SK-N-MC (cell line): ENCODE measurements around the gene RAB11FIP5.

ENCODE experiments used
- DNase-seq: peaks from one replicate; pipeline ENCODE4 v3.0.0-alpha.2; 2011; ENCODE audit warnings: low read depth, low spot score
- H3K27ac ChIP-seq: fragments of 200-600 bp; sonication (generic); 2 replicates; pipeline ENCODE4 v1.5.1; 2016; ENCODE audit warnings: mixed run types
- H3K36me3 ChIP-seq: fragments of 200-600 bp; sonication (generic); 2 replicates; pipeline ENCODE4 v1.6.1; 2017; ENCODE audit warnings: antibody characterized with exemption, low read length, mixed read lengths; ENCODE audit not compliant: insufficient read depth
- H3K4me3 ChIP-seq: fragments of 200-600 bp; sonication (generic); 2 replicates; pipeline ENCODE4 v1.5.1; 2016
- H3K9ac ChIP-seq: fragments of 200-600 bp; sonication (generic); 2 replicates; pipeline ENCODE4 v1.8.0; 2017; ENCODE audit warnings: mixed run types, mixed read lengths; ENCODE audit not compliant: insufficient read length
- H3K9me3 ChIP-seq: fragments of 200-600 bp; sonication (generic); 2 replicates; pipeline ENCODE4 v1.6.1; 2017; ENCODE audit warnings: low read depth, mild to moderate bottlenecking, antibody characterized with exemption, low read length, moderate library complexity, mixed read lengths
- EZH2 ChIP-seq: fragments of 200-600 bp; sonication (generic); IDR thresholded peaks from one replicate; pipeline ENCODE4 v1.6.1; 2017; ENCODE audit warnings: antibody characterized with exemption
- FOXP2 ChIP-seq: optimal IDR thresholded peaks from 2 replicates; pipeline ENCODE3; 2011; ENCODE audit warnings: mild to moderate bottlenecking, moderate library complexity; ENCODE audit not compliant: insufficient read depth; ENCODE audit errors: extremely low read length, control extremely low read depth
- POLR2AphosphoS5 ChIP-seq: IDR thresholded peaks from 2 replicates; pipeline ENCODE4 v1.6.1; 2012; ENCODE audit warnings: mild to moderate bottlenecking, low read depth, low read length, borderline replicate concordance

Gene RAB11FIP5

GRCh38 chr2:73035899-73036711, 76.6 kb downstream of the RAB11FIP5 start:
- TF ChIP-seq FOXP2 (no peak), POLR2AphosphoS5 (no peak), EZH2 (no peak)
- Histone ChIP-seq H3K27ac (no peak overlapping the region), H3K9ac (no peak overlapping the region)

GRCh38 chr2:73034661-73035375, 77.9 kb downstream of the RAB11FIP5 start:
- Histone ChIP-seq H3K36me3 (no peaks in the 10 kb centered on the region), H3K4me3 (no peak overlapping the region), H3K27ac (no peak overlapping the region), H3K9me3 (no peaks in the 10 kb centered on the region), H3K9ac (no peak overlapping the region)
- TF ChIP-seq EZH2: no peak
- no peak for DNase-seq

More at GRCh38 chr2:73035899-73036711, 76.6 kb downstream of the RAB11FIP5 start:
- H3K36me3 ChIP-seq: no peaks in the 10 kb centered on the region
- no peaks in the 10 kb centered on the region for H3K9me3 ChIP-seq
- DNase-seq: no peak
- H3K4me3 ChIP-seq: no peak overlapping the region

- no peak overlapping the region for H3K9ac ChIP-seq
- H3K27ac ChIP-seq: no peak overlapping the region
- TF ChIP-seq FOXP2 (no peak), POLR2AphosphoS5 (no peak), EZH2 (no peak)
- H3K36me3 ChIP-seq: no peaks in the 10 kb centered on the region
- no peak for DNase-seq
- H3K9me3 ChIP-seq: no peaks in the 10 kb centered on the region
- H3K4me3 ChIP-seq: no peak overlapping the region
Measured at GRCh38 chr2:73033766-73034381, 78.9 kb downstream of the RAB11FIP5 start.

GRCh38 chr2:73033142-73033765, 79.5 kb downstream of the RAB11FIP5 start:
- no peak for DNase-seq
- no peak overlapping the region for H3K27ac ChIP-seq
- H3K4me3 ChIP-seq: no peak overlapping the region
- H3K36me3 ChIP-seq: no peaks in the 10 kb centered on the region
- H3K9me3 ChIP-seq: no peaks in the 10 kb centered on the region
- no peak overlapping the region for H3K9ac ChIP-seq
- TF ChIP-seq EZH2: no peak

- Histone ChIP-seq H3K36me3 (no peaks in the 10 kb centered on the region), H3K9me3 (no peaks in the 10 kb centered on the region), H3K27ac (no peak overlapping the region), H3K4me3 (no peak overlapping the region), H3K9ac (no peak overlapping the region)
- no peak for TF ChIP-seq EZH2
- no peak for TF ChIP-seq POLR2AphosphoS5
- no peak for TF ChIP-seq FOXP2
- DNase-seq: no peak
Measured at GRCh38 chr2:73032702-73033097, 80.0 kb downstream of the RAB11FIP5 start.

- TF ChIP-seq EZH2 (no peak), FOXP2 (no peak)
- Histone ChIP-seq H3K9me3 (no peaks in the 10 kb centered on the region), H3K36me3 (no peaks in the 10 kb centered on the region), H3K27ac (no peak overlapping the region), H3K9ac (no peak overlapping the region), H3K4me3 (no peak overlapping the region)
- DNase-seq: peak; percentile 8
Measured at GRCh38 chr2:73031725-73032701, 80.7 kb downstream of the RAB11FIP5 start.

- TF ChIP-seq EZH2: no peak
- TF ChIP-seq FOXP2: no peak
- no peak for TF ChIP-seq POLR2AphosphoS5
- no peak overlapping the region for H3K4me3 ChIP-seq
- H3K27ac ChIP-seq: no peak overlapping the region
- H3K36me3 ChIP-seq: no peaks in the 10 kb centered on the region
- no peak overlapping the region for H3K9ac ChIP-seq
- DNase-seq: no peak
- H3K9me3 ChIP-seq: no peaks in the 10 kb centered on the region
Measured at GRCh38 chr2:73031095-73031678, 81.6 kb downstream of the RAB11FIP5 start.
